K562 (cell line): ENCODE data around the gene ERVV-1. TPM values are rescaled to one million over a fixed set of nuclear protein-coding genes. Genes with fewer than 3 reads are reported as not detected.

ENCODE experiments used
- ARID4B ChIP-seq: sonication (generic); formaldehyde crosslinking; IDR thresholded peaks from 2 replicates; pipeline ENCODE4 v1.8.0; 2022; ENCODE audit warnings: mild to moderate bottlenecking, missing genetic modification reagents
- ATF3 ChIP-seq, 2 experiments: fragments of 450-650 bp in 1 of 2; sonication (generic) in 1 of 2; formaldehyde crosslinking in 1 of 2; IDR thresholded peaks in 1 of 2; conservative IDR thresholded peaks in 1 of 2; 2 replicates each; pipeline versions ENCODE4 v1.6.1 to v1.8.1; 2016 to 2023; ENCODE audit warnings: mild to moderate bottlenecking in 2 of 2, moderate library complexity in 2 of 2, inconsistent platforms in 1 of 2, missing genetic modification reagents in 1 of 2
- BRD9 ChIP-seq: fragments of 450-650 bp; IDR thresholded peaks from 2 replicates; pipeline ENCODE4 v1.6.1; 2018; ENCODE audit warnings: low read depth; ENCODE audit not compliant: partially characterized antibody
- CEBPB ChIP-seq: fragments of 450-650 bp; IDR thresholded peaks from 2 replicates; pipeline ENCODE4 v1.6.1; 2016; ENCODE audit warnings: missing genetic modification characterization, missing compliant biosample characterization
- ETV1 ChIP-seq: fragments of 450-650 bp; conservative IDR thresholded peaks from 2 replicates; pipeline ENCODE4 v1.6.1; 2016; ENCODE audit warnings: missing genetic modification characterization, control low read depth, low read depth, missing compliant biosample characterization
- FOXA1 ChIP-seq: fragments of 450-650 bp; IDR thresholded peaks from 2 replicates; pipeline ENCODE4 v1.6.1; 2016; ENCODE audit warnings: mild to moderate bottlenecking, borderline replicate concordance
- GTF2A2 ChIP-seq: IDR thresholded peaks from 2 replicates; pipeline ENCODE4 v1.6.1; 2016; ENCODE audit warnings: mild to moderate bottlenecking, missing genetic modification characterization, missing compliant biosample characterization
- HMGXB4 ChIP-seq: sonication (generic); formaldehyde crosslinking; IDR thresholded peaks from 2 replicates; pipeline ENCODE4 v1.8.1; 2023; ENCODE audit warnings: mild to moderate bottlenecking, missing genetic modification reagents
- KLF1 ChIP-seq: fragments of 450-650 bp; IDR thresholded peaks from 2 replicates; pipeline ENCODE4 v1.6.1; 2016; ENCODE audit warnings: missing genetic modification characterization, missing compliant biosample characterization
- MTA1 ChIP-seq: fragments of 450-650 bp; IDR thresholded peaks from 2 replicates; pipeline ENCODE4 v1.6.1; 2017; ENCODE audit warnings: borderline replicate concordance
- NBN ChIP-seq: fragments of 450-650 bp; IDR thresholded peaks from 2 replicates; pipeline ENCODE4 v1.6.1; 2016; ENCODE audit warnings: low read depth, mild to moderate bottlenecking
- NCOA6 ChIP-seq: fragments of 450-650 bp; IDR thresholded peaks from 2 replicates; pipeline ENCODE4 v1.6.1; 2017; ENCODE audit warnings: mild to moderate bottlenecking
- PTRF ChIP-seq: fragments of 450-650 bp; IDR thresholded peaks from 2 replicates; pipeline ENCODE4 v1.6.1; 2016; ENCODE audit warnings: mild to moderate bottlenecking, missing genetic modification characterization, missing compliant biosample characterization
- RFX5 ChIP-seq: IDR thresholded peaks from 2 replicates; pipeline ENCODE4 v1.6.1; 2011; ENCODE audit warnings: low read depth, mild to moderate bottlenecking, improper control_type of control experiment, low read length
- SPI1 ChIP-seq: IDR thresholded peaks from 2 replicates; pipeline ENCODE4 v1.6.1; 2011; ENCODE audit warnings: low read depth, low read length, control low read depth, borderline replicate concordance
- TBP ChIP-seq: optimal IDR thresholded peaks from 2 replicates; pipeline ENCODE3; 2011; ENCODE audit warnings: low read depth, low read length, improper control_type of control experiment
- TEAD2 ChIP-seq: fragments of 450-650 bp; IDR thresholded peaks from 2 replicates; pipeline ENCODE4 v1.6.1; 2016; ENCODE audit warnings: missing genetic modification characterization, control low read depth, missing compliant biosample characterization
- YBX1 ChIP-seq: fragments of 450-650 bp; IDR thresholded peaks from 2 replicates; pipeline ENCODE4 v1.7.1; 2016; ENCODE audit warnings: mild to moderate bottlenecking
- ZNF232 ChIP-seq: sonication (generic); formaldehyde crosslinking; IDR thresholded peaks from 2 replicates; pipeline ENCODE4 v1.8.0; 2022; ENCODE audit warnings: mild to moderate bottlenecking, missing genetic modification reagents
- ZNF282 ChIP-seq: sonication (generic); formaldehyde crosslinking; IDR thresholded peaks from 2 replicates; pipeline ENCODE4 v1.8.1; 2023; ENCODE audit warnings: missing genetic modification reagents
- polyA plus RNA-seq, 8 experiments: library from polyadenylated mRNA; depleted of rRNA in 4 of 8; stranded (reverse) in 5 of 8; unstranded in 3 of 8; fragments of >200 nt; fragmentation: Nextera tagmentation in 2 of 8; fragmentation: Illumina TruSeq in 1 of 8; extraction: Ambion mirVana in 2 of 8; extraction: Trizol in 1 of 8; gene quantifications; 2 replicates each; pipeline versions ENCODE4 v1.2.1 to v1.2.3, GENCODE V29; 2011 to 2014; ENCODE audit warnings: inconsistent platforms in 1 of 8, missing spikeins in 1 of 8
- total RNA-seq, 7 experiments: library from RNA; depleted of rRNA in 6 of 7; stranded (reverse); fragments of >200 nt in 6 of 7; fragmentation: Illumina TruSeq in 2 of 7; extraction: Trizol in 2 of 7; gene quantifications; 2 replicates each; pipeline versions ENCODE4 v1.2.1 to v1.2.3, GENCODE V29; 2011 to 2021; ENCODE audit warnings: low replicate concordance in 1 of 7

ERVV-1 gene
- total and polyA plus RNA-seq, 9 of the 15 experiments (the other 6 are each of a cell fraction or from before 2014, with no cell fraction given): 0.08 TPM; not detected in 8

GRCh38 chr19:52993342-52994178, 20.2 kb upstream of the ERVV-1 start (continued):
- TF ChIP-seq HMGXB4 (no peak), FOXA1 (no peak), NBN (no peak; the same call in 1 of the 2 replicates), ZNF282 (CRISPR knock-in tag) (no peak), TBP (peak; percentile 36), RFX5 (no peak), BRD9 (no peak), NCOA6 (no peak), ATF3 (IDR thresholded peaks at IDR 0.05) (0 out of 2 replicates have a peak, but pooled peaks have one; percentile 25), ATF3 (CRISPR knock-in tag; conservative IDR thresholded peaks at IDR 0.05) (no peak), TEAD2 (tag) (no peak), GTF2A2 (tag) (no peak), MTA1 (no peak), ZNF232 (CRISPR knock-in tag) (no peak), CEBPB (no peak), PTRF (no peak), ETV1 (tag) (no peak), ARID4B (no peak), KLF1 (tag) (no peak), SPI1 (no peak), YBX1 (no peak)
